ENCODE measurements around the gene PIP5KL1.

GRCh38 chr9:127944586-127945218, 14.1 kb upstream of the PIP5KL1 start:
- no peak for TF ChIP-seq CTCF (IDR thresholded peaks at IDR 0.05; ENCODE audit: insufficient read depth, low read depth, low read length)
- no peak for TF ChIP-seq EZH2 (IDR thresholded peaks at IDR 0.05; ENCODE audit: insufficient read depth, low read length)

Measured in astrocyte (in vitro differentiated cells and primary cell).